H1 (cell line): ENCODE data around the gene TTC3. TPM values are rescaled to one million over a fixed set of nuclear protein-coding genes. Genes with fewer than 3 reads are reported as not detected.

Experiments used
- CHD1 ChIP-seq: IDR thresholded peaks from 2 replicates; pipeline ENCODE4 v1.6.1; 2012; ENCODE audit warnings: low read depth, low read length, improper control_type of control experiment
- CTBP2 ChIP-seq: IDR thresholded peaks from 2 replicates; pipeline ENCODE4 v1.7.0; 2011; ENCODE audit warnings: borderline replicate concordance, mild to moderate bottlenecking, moderate library complexity, mixed read lengths, low read length; ENCODE audit not compliant: insufficient read depth, insufficient read length
- EP300 ChIP-seq, 2 experiments: IDR thresholded peaks; 1 replicate in 1 of 2; 2 replicates in 1 of 2; pipeline ENCODE4 v1.6.1; 2011 to 2012; ENCODE audit warnings: low read depth in 2 of 2, low read length in 2 of 2, mild to moderate bottlenecking in 2 of 2, borderline replicate concordance in 1 of 2, inconsistent platforms in 1 of 2, moderate library complexity in 1 of 2
- GABPA ChIP-seq: IDR thresholded peaks from 2 replicates; pipeline ENCODE4 v1.6.1; 2011; ENCODE audit warnings: mild to moderate bottlenecking, low read length, moderate library complexity, borderline replicate concordance; ENCODE audit not compliant: insufficient read depth
- GTF2F1 ChIP-seq: IDR thresholded peaks from 2 replicates; pipeline ENCODE4 v1.6.1; 2012; ENCODE audit warnings: low read depth, low read length, improper control_type of control experiment, borderline replicate concordance
- KDM4A ChIP-seq: IDR thresholded peaks from one replicate; pipeline ENCODE4 v1.7.1; 2012; ENCODE audit warnings: low read depth, mild to moderate bottlenecking, moderate library complexity, low read length, inconsistent platforms; ENCODE audit not compliant: severe bottlenecking
- SIRT6 ChIP-seq: IDR thresholded peaks from one replicate; pipeline ENCODE4 v1.7.1; 2012; ENCODE audit warnings: low read length, inconsistent platforms
- SP4 ChIP-seq: IDR thresholded peaks from 2 replicates; pipeline ENCODE4 v1.6.1; 2012; ENCODE audit warnings: low read length, inconsistent platforms
- TBP ChIP-seq: IDR thresholded peaks from 2 replicates; pipeline ENCODE4 v1.6.1; 2011; ENCODE audit warnings: low read depth, low read length, improper control_type of control experiment
- polyA plus RNA-seq, 7 experiments: library from polyadenylated mRNA; depleted of rRNA in 3 of 7; stranded (reverse) in 5 of 7; unstranded in 2 of 7; fragments of >200 nt in 5 of 7; fragments of 200-250 nt in 2 of 7; gene quantifications; 1 replicate in 5 of 7; 2 replicates in 1 of 7; 4 replicates in 1 of 7; pipeline versions ENCODE4 v1.2.1 to v1.2.3, GENCODE V29; 2011 to 2013; ENCODE audit warnings: missing spikeins in 2 of 7, mixed read lengths in 2 of 7
- total RNA-seq: library from RNA; stranded (reverse); fragmentation: NEBNext Ultra II Directional; extraction: Animal tissue kit (Norgen Biotek cat#: 25700); gene quantifications from 2 replicates; pipeline ENCODE4 v1.2.1, GENCODE V29; 2021
- TF ChIP-seq, protein P1 (sequence below): fragments of 300-600 bp; sonication (generic); IDR thresholded peaks from 2 replicates; pipeline ENCODE4 v1.7.1; 2012; ENCODE audit warnings: low read length, moderate library complexity, mild to moderate bottlenecking, inconsistent platforms; ENCODE audit not compliant: insufficient replicate concordance
- TF ChIP-seq, protein P2 (sequence below): IDR thresholded peaks from 2 replicates; pipeline ENCODE4 v1.6.1; 2012; ENCODE audit warnings: inconsistent platforms

TTC3 gene
- total and polyA plus RNA-seq, 2 of the 8 experiments (the other 6 are each of a cell fraction or from before 2014, with no cell fraction given) = 11.0 to 36.2 TPM

DNA sequence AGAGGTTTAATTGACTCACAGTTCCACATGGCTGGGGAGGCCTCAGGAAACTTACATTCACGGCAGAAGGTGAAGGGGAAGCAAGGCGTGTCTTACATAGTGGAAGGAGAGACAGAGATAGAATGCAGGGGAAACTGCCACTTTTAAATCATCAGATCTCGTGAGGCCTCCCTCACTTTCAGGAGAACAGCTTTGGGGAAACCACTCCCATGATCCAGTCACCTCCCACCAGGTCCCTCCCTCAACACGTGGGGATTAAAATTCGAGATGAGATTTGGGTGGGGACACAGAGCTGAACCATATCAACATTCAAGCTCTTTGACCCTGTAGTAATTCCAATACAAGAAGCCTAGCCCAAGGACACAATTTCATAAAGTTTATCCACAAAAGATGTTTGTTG lies 13.9 kb upstream of the TTC3 start (continued):
- TF ChIP-seq, protein P1, sequence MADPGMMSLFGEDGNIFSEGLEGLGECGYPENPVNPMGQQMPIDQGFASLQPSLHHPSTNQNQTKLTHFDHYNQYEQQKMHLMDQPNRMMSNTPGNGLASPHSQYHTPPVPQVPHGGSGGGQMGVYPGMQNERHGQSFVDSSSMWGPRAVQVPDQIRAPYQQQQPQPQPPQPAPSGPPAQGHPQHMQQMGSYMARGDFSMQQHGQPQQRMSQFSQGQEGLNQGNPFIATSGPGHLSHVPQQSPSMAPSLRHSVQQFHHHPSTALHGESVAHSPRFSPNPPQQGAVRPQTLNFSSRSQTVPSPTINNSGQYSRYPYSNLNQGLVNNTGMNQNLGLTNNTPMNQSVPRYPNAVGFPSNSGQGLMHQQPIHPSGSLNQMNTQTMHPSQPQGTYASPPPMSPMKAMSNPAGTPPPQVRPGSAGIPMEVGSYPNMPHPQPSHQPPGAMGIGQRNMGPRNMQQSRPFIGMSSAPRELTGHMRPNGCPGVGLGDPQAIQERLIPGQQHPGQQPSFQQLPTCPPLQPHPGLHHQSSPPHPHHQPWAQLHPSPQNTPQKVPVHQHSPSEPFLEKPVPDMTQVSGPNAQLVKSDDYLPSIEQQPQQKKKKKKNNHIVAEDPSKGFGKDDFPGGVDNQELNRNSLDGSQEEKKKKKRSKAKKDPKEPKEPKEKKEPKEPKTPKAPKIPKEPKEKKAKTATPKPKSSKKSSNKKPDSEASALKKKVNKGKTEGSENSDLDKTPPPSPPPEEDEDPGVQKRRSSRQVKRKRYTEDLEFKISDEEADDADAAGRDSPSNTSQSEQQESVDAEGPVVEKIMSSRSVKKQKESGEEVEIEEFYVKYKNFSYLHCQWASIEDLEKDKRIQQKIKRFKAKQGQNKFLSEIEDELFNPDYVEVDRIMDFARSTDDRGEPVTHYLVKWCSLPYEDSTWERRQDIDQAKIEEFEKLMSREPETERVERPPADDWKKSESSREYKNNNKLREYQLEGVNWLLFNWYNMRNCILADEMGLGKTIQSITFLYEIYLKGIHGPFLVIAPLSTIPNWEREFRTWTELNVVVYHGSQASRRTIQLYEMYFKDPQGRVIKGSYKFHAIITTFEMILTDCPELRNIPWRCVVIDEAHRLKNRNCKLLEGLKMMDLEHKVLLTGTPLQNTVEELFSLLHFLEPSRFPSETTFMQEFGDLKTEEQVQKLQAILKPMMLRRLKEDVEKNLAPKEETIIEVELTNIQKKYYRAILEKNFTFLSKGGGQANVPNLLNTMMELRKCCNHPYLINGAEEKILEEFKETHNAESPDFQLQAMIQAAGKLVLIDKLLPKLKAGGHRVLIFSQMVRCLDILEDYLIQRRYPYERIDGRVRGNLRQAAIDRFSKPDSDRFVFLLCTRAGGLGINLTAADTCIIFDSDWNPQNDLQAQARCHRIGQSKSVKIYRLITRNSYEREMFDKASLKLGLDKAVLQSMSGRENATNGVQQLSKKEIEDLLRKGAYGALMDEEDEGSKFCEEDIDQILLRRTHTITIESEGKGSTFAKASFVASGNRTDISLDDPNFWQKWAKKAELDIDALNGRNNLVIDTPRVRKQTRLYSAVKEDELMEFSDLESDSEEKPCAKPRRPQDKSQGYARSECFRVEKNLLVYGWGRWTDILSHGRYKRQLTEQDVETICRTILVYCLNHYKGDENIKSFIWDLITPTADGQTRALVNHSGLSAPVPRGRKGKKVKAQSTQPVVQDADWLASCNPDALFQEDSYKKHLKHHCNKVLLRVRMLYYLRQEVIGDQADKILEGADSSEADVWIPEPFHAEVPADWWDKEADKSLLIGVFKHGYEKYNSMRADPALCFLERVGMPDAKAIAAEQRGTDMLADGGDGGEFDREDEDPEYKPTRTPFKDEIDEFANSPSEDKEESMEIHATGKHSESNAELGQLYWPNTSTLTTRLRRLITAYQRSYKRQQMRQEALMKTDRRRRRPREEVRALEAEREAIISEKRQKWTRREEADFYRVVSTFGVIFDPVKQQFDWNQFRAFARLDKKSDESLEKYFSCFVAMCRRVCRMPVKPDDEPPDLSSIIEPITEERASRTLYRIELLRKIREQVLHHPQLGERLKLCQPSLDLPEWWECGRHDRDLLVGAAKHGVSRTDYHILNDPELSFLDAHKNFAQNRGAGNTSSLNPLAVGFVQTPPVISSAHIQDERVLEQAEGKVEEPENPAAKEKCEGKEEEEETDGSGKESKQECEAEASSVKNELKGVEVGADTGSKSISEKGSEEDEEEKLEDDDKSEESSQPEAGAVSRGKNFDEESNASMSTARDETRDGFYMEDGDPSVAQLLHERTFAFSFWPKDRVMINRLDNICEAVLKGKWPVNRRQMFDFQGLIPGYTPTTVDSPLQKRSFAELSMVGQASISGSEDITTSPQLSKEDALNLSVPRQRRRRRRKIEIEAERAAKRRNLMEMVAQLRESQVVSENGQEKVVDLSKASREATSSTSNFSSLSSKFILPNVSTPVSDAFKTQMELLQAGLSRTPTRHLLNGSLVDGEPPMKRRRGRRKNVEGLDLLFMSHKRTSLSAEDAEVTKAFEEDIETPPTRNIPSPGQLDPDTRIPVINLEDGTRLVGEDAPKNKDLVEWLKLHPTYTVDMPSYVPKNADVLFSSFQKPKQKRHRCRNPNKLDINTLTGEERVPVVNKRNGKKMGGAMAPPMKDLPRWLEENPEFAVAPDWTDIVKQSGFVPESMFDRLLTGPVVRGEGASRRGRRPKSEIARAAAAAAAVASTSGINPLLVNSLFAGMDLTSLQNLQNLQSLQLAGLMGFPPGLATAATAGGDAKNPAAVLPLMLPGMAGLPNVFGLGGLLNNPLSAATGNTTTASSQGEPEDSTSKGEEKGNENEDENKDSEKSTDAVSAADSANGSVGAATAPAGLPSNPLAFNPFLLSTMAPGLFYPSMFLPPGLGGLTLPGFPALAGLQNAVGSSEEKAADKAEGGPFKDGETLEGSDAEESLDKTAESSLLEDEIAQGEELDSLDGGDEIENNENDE = no peak
- TF ChIP-seq GTF2F1 (no peak), TBP (no peak), KDM4A (no peak), CHD1 (no peak), SIRT6 (no peak), GABPA (no peak), EP300 (IDR thresholded peaks at IDR 0.05; ENCODE audit: borderline replicate concordance in 1 of 2, low read depth in 2 of 2, low read length in 2 of 2) (no peak), SP4 (no peak), CTBP2 (no peak)
- TF ChIP-seq, protein P2, sequence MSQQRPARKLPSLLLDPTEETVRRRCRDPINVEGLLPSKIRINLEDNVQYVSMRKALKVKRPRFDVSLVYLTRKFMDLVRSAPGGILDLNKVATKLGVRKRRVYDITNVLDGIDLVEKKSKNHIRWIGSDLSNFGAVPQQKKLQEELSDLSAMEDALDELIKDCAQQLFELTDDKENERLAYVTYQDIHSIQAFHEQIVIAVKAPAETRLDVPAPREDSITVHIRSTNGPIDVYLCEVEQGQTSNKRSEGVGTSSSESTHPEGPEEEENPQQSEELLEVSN = no peak
